ENCODE results near the gene BNC2.

BNC2 gene

DNA sequence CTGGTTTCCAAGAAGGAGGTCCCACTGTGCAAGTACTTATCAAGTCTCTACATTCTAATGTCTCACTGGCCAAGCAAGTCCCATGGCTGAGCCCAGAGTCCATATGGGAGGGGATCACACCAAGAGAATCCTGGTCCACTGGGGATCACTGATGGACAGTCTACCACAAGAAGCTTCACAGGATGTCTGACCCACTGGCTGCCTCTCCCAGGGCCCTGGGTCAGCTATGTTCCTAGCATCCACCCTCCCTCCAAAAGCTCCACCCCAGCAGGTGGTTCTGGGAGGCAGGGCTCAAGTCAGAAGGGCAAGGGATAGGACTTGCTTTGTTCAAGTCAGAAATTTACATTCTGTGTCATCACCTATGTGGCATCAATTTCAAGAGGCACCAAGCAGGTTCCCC lies 508.5 kb downstream of the BNC2 start:
- DNase-seq (ENCODE audit: extremely low read depth, low read depth), result no peak
- no peak for TF ChIP-seq CTCF (IDR thresholded peaks at IDR 0.05; ENCODE audit: low read depth, low read length)

- no peak for DNase-seq (ENCODE audit: extremely low read depth, low read depth)
- TF ChIP-seq CTCF (IDR thresholded peaks at IDR 0.05; ENCODE audit: low read depth, low read length), result no peak
Observed at GRCh38 chr9:16361118-16361517, 509.4 kb downstream of the BNC2 start.

GRCh38 chr9:16360247-16360646 lies 510.2 kb downstream of the BNC2 start:
- no peak for DNase-seq (ENCODE audit: extremely low read depth, low read depth)
- TF ChIP-seq CTCF (IDR thresholded peaks at IDR 0.05; ENCODE audit: low read depth, low read length), result no peak
